ENCODE measurements around the gene RABL2B.

RABL2B gene

GRCh38 chr22:50737728-50738648 lies 45.4 kb downstream of the RABL2B start, which contains the start of gene ACR:
TSS of gene ACR (plus strand) at chr22:50738204. CDS start at chr22:50738236, 32 bp downstream.
- DNase-seq = no peak

- DNase-seq = no peak
Observed at GRCh38 chr22:50735739-50736030, 47.8 kb downstream of the RABL2B start.

- no peak for DNase-seq
Observed at GRCh38 chr22:50734986-50735738, 48.3 kb downstream of the RABL2B start.

GRCh38 chr22:50734343-50734771 lies 49.1 kb downstream of the RABL2B start:
- DNase-seq = no peak

- DNase-seq = no peak
Observed at GRCh38 chr22:50733521-50734342, 49.7 kb downstream of the RABL2B start.

DNA sequence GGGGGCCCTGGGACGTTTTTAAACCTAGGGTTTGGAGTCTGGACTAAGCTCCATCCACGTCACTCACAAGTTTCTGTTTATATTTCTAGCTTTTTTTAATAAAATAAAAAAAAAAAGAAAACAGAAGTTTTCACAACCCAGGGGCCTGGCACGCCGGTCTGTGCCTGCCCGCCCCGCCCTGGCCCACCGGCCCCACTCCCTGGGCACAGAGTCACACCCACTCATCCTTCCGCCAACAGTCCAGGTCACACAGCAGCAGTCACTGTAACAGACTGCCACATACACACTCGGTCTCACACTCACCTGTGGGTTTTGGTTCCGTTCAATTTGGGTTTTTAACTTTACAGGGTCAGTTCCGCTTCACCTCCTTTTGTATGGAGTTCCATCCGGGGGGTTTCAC lies 50.8 kb downstream of the RABL2B start:
- no peak for DNase-seq

DNA sequence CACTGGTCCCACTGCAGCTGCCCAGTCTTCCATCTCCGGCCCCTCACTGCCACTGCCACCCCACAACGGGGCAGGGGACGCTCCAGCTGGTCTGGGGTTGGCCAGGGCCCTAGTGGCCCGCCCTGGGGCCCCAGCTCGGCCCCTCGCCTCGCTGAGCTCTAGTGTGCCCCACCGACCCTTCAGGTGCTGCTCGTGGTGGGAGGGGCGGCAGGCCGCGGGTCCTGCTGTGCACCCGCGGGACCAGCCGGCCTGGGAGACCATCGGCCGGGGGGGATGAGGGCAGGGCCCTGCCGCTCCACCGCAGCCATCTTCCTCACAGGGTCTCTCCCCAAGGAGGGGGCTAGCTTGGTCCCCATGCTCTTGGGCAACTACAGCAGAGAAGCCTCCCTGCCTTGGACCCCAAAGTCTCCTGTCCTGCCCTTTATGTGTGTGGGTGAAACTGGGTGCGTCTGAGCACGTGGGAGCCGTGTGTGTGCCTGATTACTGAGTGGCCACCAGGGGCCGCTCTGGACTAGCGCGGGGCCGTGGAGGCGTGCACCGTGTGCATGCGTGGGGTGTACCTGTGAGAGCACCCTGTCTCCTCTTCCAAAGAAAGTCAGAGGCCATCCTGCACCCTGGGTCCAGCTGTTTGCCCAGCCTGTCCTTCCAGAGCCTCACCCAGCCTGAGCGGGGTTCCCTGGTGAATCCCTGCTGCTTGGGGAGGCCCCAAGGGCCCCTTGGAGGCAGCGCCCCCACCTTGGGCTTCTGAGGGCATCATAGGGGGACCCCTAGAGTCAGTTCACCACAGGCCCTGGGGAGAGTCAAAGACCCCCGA lies 51.4 kb downstream of the RABL2B start:
- DNase-seq = no peak

GRCh38 chr22:50730941-50731661 lies 52.3 kb downstream of the RABL2B start:
- no peak for DNase-seq

- DNase-seq = no peak
Observed at GRCh38 chr22:50730013-50730891, 53.2 kb downstream of the RABL2B start.

DNA sequence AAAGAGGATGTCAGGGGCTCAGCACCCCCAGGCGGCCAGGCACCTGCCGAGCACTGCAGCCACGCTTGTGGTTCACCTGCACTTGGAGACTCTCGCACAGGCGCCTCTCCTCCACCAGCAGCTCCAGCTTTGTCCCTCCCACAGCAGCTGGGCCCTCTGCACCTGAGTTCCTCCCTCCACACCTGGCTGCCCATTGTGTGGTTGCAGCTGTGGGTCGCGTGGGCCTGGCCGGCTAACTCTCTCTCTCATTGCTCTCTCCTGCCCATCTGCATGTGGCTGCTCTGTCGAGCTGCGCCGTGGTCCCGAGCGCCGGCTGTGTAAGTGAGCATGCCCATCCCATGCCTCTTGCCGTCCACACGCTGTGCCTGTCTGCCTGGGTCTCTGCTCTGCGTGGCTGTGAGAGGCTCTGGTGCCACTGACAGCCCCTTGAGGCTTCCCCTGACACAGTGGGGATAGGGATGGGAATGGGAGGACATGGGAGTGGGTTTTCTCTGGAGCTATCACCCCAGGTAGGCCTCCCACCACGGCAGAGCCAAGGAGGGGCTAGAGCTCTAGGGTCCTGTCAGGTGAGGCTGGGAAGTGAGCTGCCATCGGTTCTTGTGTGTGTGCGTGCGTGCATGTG lies 53.9 kb downstream of the RABL2B start:
- DNase-seq = no peak

GRCh38 chr22:50728523-50728931 lies 54.9 kb downstream of the RABL2B start:
- no peak for DNase-seq

DNA sequence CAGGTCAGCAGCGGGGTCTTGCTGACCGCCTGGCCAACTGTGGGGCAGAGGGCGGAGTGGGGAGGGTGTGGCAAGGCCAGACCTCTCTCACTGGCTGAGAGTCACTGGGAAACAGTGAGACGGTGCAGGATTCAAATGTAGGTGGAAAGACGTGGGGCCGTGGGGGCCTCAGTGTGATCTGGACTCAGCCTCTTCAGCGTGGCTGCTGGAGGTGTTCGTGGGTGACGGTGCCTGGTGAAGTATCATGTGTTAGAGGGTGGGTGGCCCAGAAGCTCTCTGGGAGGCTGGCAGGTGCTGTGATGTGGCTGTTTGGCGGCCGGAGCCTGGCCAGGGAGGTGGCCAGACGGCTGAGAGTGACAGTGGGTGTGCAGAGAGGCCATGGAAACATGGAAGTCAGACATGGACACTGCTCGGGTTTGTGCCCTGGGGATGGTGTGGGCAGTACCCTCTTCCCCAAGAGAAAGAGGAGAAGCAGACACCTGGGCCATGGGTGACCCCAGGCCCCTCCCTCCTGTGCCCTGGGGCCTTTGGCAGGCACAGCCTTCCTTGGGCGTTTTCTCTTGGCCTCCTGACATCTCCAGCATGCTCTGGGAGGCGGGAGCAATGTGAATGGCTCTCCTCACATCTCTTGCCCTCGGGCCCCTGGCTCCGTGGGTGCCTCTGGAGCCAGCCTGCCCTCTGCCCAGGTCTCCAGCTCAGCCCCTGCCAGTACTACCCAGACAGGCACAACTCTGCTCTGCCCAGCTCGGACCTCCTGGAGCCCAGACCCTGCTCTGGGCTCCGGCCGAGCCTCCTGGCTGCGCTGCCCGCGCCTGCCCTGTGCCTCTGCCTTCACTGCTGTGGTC lies 55.5 kb downstream of the RABL2B start:
- no peak for DNase-seq

- no peak for DNase-seq
Observed at GRCh38 chr22:50726643-50727340, 56.6 kb downstream of the RABL2B start.

GRCh38 chr22:50725597-50725996 lies 57.8 kb downstream of the RABL2B start:
- DNase-seq = no peak

GRCh38 chr22:50724616-50725015 lies 58.8 kb downstream of the RABL2B start:
- DNase-seq = no peak

GRCh38 chr22:50723991-50724390 lies 59.4 kb downstream of the RABL2B start:
- DNase-seq = no peak

DNA sequence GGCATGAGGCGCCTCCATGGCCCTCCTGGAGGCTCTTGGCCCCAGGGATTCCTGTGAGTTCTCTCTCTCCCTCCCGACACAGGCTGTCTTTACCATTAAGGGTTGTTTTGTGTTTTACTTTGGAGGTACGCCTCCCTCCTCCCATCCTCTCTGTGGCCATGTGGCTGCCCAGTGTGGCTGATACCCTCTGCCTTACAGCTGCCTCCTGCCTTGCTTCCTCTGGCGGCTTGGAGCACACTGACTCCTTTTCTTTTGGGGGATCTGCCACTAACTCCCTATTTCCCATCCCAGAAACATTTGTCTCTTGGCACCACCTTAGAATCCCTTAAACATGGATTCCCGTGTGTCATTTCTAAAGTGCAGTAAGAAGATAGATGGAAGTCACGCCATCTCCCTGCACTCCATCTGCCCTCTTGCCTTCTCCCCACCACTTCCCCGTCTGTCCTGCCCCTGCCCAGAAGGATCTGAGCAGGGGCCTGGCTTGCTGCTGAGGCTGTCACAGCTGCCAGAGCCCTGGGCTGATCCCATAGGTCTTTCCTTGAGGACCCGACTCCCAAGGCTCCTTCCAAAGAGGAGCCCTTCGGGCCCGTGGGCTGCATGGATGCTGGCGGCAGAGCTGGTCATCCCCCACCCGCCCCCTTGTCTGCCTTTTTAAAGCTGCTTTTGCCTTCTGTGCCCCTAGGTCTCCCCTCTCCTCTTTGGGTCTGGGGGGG lies 60.6 kb downstream of the RABL2B start:
- DNase-seq = no peak
